Neural cell (in vitro differentiated cells): ENCODE results near the gene CAMK2N2. TPM values are rescaled to one million over a fixed set of nuclear protein-coding genes. Genes with fewer than 3 reads are reported as not detected.

Experiments used
- H2AFZ ChIP-seq: fragments of 200-600, 300-800 bp; sonication (generic), shearing (Covaris generic); 2 replicates; pipeline ENCODE4 v1.6.0; 2014; ENCODE audit warnings: low read depth, mild to moderate bottlenecking, antibody characterized with exemption, low read length, moderate library complexity
- H3F3A ChIP-seq: fragments of 200-600 bp; shearing (Covaris generic); 2 replicates; pipeline ENCODE4 v1.6.1; 2016; ENCODE audit warnings: mild to moderate bottlenecking, moderate library complexity, mixed read lengths, antibody characterized with exemption, low read length; ENCODE audit not compliant: insufficient read depth, poor library complexity, severe bottlenecking
- H3K27ac ChIP-seq: fragments of 200-600, 300-800 bp; sonication (generic), shearing (Covaris generic); 2 replicates; pipeline ENCODE4 v1.5.1; 2014; ENCODE audit warnings: mild to moderate bottlenecking, low read length, moderate library complexity
- H3K27me3 ChIP-seq: fragments of 300-800, 200-600 bp; sonication (generic), shearing (Covaris generic); 2 replicates; pipeline ENCODE4 v1.6.0; 2014; ENCODE audit warnings: mild to moderate bottlenecking, low read depth, low read length, moderate library complexity; ENCODE audit not compliant: insufficient read depth
- H3K36me3 ChIP-seq: fragments of 300-800, 200-600 bp; sonication (generic), shearing (Covaris generic); 2 replicates; pipeline ENCODE4 v1.5.1; 2014; ENCODE audit warnings: mild to moderate bottlenecking, antibody characterized with exemption, low read length, moderate library complexity; ENCODE audit not compliant: insufficient read depth
- H3K4me2 ChIP-seq: fragments of 300-800, 200-600 bp; sonication (generic), shearing (Covaris generic); 2 replicates; pipeline ENCODE4 v1.6.0; 2014; ENCODE audit warnings: mild to moderate bottlenecking, low read length
- H3K4me3 ChIP-seq: fragments of 300-800, 200-600 bp; sonication (generic), shearing (Covaris generic); 2 replicates; pipeline ENCODE4 v1.5.1; 2014; ENCODE audit warnings: mild to moderate bottlenecking, low read length, moderate library complexity
- H3K79me2 ChIP-seq: fragments of 200-600 bp; shearing (Covaris generic); replicated peaks from 2 replicates; pipeline ENCODE4 v1.6.0; 2014; ENCODE audit warnings: mild to moderate bottlenecking, low read length, moderate library complexity; ENCODE audit not compliant: insufficient read depth
- H3K9ac ChIP-seq: fragments of 300-800, 200-600 bp; sonication (generic), shearing (Covaris generic); 2 replicates; pipeline ENCODE4 v1.6.1; 2016; ENCODE audit warnings: mild to moderate bottlenecking, low read length, mixed read lengths
- H3K9me2 ChIP-seq: fragments of 200-600 bp; shearing (Covaris generic); 2 replicates; pipeline ENCODE4 v1.6.1; 2016; ENCODE audit warnings: mild to moderate bottlenecking, low read length, mixed read lengths; ENCODE audit not compliant: insufficient read depth
- H3K9me3 ChIP-seq: fragments of 200-600, 300-800 bp; sonication (generic), shearing (Covaris generic); 2 replicates; pipeline ENCODE4 v1.6.1; 2016; ENCODE audit warnings: mild to moderate bottlenecking, mixed run types, low read length, moderate library complexity, mixed read lengths
- H4K20me1 ChIP-seq: fragments of 200-600 bp; shearing (Covaris generic); 2 replicates; pipeline ENCODE4 v1.6.1; 2016; ENCODE audit warnings: mild to moderate bottlenecking, mixed run types; ENCODE audit not compliant: insufficient read depth
- CTCF ChIP-seq: fragments of 450-650 bp; IDR thresholded peaks from 2 replicates; pipeline ENCODE4 v1.5.1; 2014; ENCODE audit warnings: antibody characterized with exemption, mild to moderate bottlenecking, moderate library complexity; ENCODE audit not compliant: poor library complexity, severe bottlenecking
- EP300 ChIP-seq: fragments of 450-650 bp; conservative IDR thresholded peaks from 2 replicates; pipeline ENCODE4 v1.6.1; 2014; ENCODE audit warnings: antibody characterized with exemption, mild to moderate bottlenecking, moderate library complexity; ENCODE audit not compliant: poor library complexity, severe bottlenecking
- EZH2 ChIP-seq: fragments of 200-600, 300-800 bp; shearing (Covaris generic), sonication (generic); IDR thresholded peaks from 2 replicates; pipeline ENCODE4 v1.6.1; 2014; ENCODE audit warnings: antibody characterized with exemption, low read length, borderline replicate concordance, mild to moderate bottlenecking; ENCODE audit not compliant: insufficient read depth, poor library complexity, severe bottlenecking
- MXI1 ChIP-seq: fragments of 450-650 bp; conservative IDR thresholded peaks from 2 replicates; pipeline ENCODE4 v1.6.1; 2014; ENCODE audit warnings: antibody characterized with exemption, mild to moderate bottlenecking; ENCODE audit not compliant: poor library complexity, severe bottlenecking
- POLR2AphosphoS5 ChIP-seq: IDR thresholded peaks from 2 replicates; pipeline ENCODE4 v1.6.1; 2012
- SMC3 ChIP-seq: fragments of 450-650 bp; conservative IDR thresholded peaks from 2 replicates; pipeline ENCODE4 v1.6.1; 2014; ENCODE audit warnings: antibody characterized with exemption, mild to moderate bottlenecking, moderate library complexity; ENCODE audit not compliant: poor library complexity
- TAF1 ChIP-seq: IDR thresholded peaks from 2 replicates; pipeline ENCODE4 v1.6.1; 2012; ENCODE audit warnings: low read depth
- polyA plus RNA-seq: library from polyadenylated mRNA; depleted of rRNA; stranded (reverse); fragments of >200 nt; gene quantifications from 2 replicates; pipeline ENCODE4 v1.2.3, GENCODE V29; 2014
- TF ChIP-seq, protein P1 (sequence below): IDR thresholded peaks from 2 replicates; pipeline ENCODE4 v1.6.1; 2012; ENCODE audit warnings: borderline replicate concordance

Gene CAMK2N2
- polyA plus RNA-seq, 1 donor from 2014 or later = 2.8 TPM

DNA sequence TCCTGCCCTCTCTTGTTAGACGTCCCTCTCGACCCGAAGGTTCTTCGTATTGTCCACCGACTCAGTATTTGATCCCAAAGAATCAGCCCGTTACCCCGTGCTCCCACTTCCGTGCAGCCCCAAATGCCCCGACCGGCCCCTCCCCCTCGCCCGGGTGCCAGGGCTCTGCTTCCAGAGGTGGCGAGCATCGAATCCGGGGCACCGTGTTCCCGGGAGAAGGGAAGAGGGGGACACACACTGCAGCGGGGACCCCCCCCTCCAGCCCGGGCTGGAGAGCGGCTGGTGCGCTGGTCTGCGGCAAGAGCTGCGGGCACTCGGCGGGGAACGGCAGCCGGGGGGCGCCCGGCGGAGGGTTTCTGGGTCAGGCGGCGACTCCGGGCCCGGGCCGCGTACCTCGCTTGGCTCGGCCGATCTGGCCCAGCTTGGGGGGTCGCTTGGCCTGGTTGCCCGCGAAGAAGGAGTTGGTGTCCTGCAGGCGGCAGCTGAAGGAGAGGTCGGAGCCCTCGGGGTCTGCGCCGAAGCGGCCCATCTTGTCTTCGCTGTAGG is 556 bp downstream of the CAMK2N2 start:
- H2AFZ ChIP-seq = peak overlapping the region; percentile 24
- H4K20me1 ChIP-seq = no peaks in the 10 kb centered on the region
- H3K9me3 ChIP-seq = no peaks in the 10 kb centered on the region
- peak overlapping the region; percentile 75 for H3K4me3 ChIP-seq
- no peaks in the 10 kb centered on the region for H3F3A ChIP-seq
- H3K27ac ChIP-seq = peak overlapping the region; percentile 52
- TF ChIP-seq EP300 = no peak
- no peak for TF ChIP-seq TAF1
- no peak for TF ChIP-seq POLR2AphosphoS5
- peak; percentile 27 for TF ChIP-seq CTCF
- TF ChIP-seq MXI1 = no peak
- no peak for TF ChIP-seq SMC3
- TF ChIP-seq, protein P1, sequence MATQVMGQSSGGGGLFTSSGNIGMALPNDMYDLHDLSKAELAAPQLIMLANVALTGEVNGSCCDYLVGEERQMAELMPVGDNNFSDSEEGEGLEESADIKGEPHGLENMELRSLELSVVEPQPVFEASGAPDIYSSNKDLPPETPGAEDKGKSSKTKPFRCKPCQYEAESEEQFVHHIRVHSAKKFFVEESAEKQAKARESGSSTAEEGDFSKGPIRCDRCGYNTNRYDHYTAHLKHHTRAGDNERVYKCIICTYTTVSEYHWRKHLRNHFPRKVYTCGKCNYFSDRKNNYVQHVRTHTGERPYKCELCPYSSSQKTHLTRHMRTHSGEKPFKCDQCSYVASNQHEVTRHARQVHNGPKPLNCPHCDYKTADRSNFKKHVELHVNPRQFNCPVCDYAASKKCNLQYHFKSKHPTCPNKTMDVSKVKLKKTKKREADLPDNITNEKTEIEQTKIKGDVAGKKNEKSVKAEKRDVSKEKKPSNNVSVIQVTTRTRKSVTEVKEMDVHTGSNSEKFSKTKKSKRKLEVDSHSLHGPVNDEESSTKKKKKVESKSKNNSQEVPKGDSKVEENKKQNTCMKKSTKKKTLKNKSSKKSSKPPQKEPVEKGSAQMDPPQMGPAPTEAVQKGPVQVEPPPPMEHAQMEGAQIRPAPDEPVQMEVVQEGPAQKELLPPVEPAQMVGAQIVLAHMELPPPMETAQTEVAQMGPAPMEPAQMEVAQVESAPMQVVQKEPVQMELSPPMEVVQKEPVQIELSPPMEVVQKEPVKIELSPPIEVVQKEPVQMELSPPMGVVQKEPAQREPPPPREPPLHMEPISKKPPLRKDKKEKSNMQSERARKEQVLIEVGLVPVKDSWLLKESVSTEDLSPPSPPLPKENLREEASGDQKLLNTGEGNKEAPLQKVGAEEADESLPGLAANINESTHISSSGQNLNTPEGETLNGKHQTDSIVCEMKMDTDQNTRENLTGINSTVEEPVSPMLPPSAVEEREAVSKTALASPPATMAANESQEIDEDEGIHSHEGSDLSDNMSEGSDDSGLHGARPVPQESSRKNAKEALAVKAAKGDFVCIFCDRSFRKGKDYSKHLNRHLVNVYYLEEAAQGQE = no peak
- H3K9me2 ChIP-seq = no peaks in the 10 kb centered on the region
- no peaks in the 10 kb centered on the region for H3K36me3 ChIP-seq
- H3K79me2 ChIP-seq = no peaks in the 10 kb centered on the region
- peak overlapping the region; percentile 53 for H3K4me2 ChIP-seq
- H3K9ac ChIP-seq = peak overlapping the region; percentile 85
- peaks cover 47% of the 10 kb centered on the region for H3K27me3 ChIP-seq

- peak; percentile 21 for TF ChIP-seq TAF1
- peak; percentile 29 for TF ChIP-seq POLR2AphosphoS5
- TF ChIP-seq, protein P1 = peak; percentile 11
- TF ChIP-seq MXI1 = no peak
- TF ChIP-seq EZH2 = peak; percentile 73
- Histone ChIP-seq H3K9me2 (no peaks in the 10 kb centered on the region), H3K36me3 (no peaks in the 10 kb centered on the region), H3K9ac (peak overlapping the region; percentile 85), H3K4me2 (peak overlapping the region; percentile 53), H4K20me1 (no peaks in the 10 kb centered on the region), H3K9me3 (no peaks in the 10 kb centered on the region), H3F3A (no peaks in the 10 kb centered on the region), H3K4me3 (peak overlapping the region; percentile 75), H2AFZ (peak overlapping the region; percentile 24), H3K27me3 (peaks cover 47% of the 10 kb centered on the region), H3K27ac (peak overlapping the region; percentile 52), H3K79me2 (no peaks in the 10 kb centered on the region)
Observed at GRCh38 chr3:184259878-184260723, 1.3 kb downstream of the CAMK2N2 start.
